ENCODE results near the gene FAM168B. TPM values are rescaled to one million over a fixed set of nuclear protein-coding genes. Genes with fewer than 3 reads are reported as not detected.

The FAM168B gene
- total and polyA plus RNA-seq, 2 of the 13 experiments (the other 11 are each of a cell fraction or from before 2014, with no cell fraction given), result 64.5 to 113 TPM

DNA sequence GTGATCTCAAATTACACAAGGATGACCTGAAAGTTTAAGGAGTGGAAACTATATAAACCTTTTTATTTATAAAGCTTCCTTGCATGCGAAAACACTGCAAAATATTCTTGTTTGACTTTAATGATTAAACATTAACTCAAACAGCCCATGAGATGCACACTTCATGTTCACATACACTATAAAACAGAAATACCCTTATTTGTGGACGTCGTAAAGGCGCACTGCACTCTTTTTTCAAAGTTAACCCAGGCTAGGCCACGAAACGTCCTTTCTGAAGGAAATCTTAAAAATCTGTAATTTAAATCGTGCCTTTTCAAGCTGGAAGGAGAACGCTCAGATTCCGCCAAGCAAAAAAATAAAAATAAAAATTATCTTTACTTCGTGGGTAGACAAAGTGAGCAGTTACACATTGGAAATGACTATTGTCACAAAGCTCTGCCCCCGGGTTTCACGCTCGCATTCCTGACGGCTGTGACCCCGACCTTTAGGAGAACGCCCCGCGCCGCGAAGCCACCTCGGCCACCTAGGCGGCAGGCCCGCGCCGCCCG lies 728 bp downstream of the FAM168B start (continued):
- TF ChIP-seq, protein P1, sequence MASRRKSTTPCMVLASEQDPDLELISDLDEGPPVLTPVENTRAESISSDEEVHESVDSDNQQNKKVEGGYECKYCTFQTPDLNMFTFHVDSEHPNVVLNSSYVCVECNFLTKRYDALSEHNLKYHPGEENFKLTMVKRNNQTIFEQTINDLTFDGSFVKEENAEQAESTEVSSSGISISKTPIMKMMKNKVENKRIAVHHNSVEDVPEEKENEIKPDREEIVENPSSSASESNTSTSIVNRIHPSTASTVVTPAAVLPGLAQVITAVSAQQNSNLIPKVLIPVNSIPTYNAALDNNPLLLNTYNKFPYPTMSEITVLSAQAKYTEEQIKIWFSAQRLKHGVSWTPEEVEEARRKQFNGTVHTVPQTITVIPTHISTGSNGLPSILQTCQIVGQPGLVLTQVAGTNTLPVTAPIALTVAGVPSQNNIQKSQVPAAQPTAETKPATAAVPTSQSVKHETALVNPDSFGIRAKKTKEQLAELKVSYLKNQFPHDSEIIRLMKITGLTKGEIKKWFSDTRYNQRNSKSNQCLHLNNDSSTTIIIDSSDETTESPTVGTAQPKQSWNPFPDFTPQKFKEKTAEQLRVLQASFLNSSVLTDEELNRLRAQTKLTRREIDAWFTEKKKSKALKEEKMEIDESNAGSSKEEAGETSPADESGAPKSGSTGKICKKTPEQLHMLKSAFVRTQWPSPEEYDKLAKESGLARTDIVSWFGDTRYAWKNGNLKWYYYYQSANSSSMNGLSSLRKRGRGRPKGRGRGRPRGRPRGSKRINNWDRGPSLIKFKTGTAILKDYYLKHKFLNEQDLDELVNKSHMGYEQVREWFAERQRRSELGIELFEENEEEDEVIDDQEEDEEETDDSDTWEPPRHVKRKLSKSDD (CRISPR knock-in tag; IDR thresholded peaks at IDR 0.05; ENCODE audit: low read depth), result 0 out of 2 replicates have a peak, but pooled peaks have one; percentile 14
- TF ChIP-seq ZNF564 (CRISPR knock-in tag; IDR thresholded peaks at IDR 0.05), result peak; percentile 4; the same call in 1 of the 2 replicates
- TF ChIP-seq NR2F6 (IDR thresholded peaks at IDR 0.05), result peak; percentile 76
- peak; percentile 82 for TF ChIP-seq NR2F6 (CRISPR knock-in tag; IDR thresholded peaks at IDR 0.05)
- TF ChIP-seq FOXO1 (CRISPR knock-in tag; IDR thresholded peaks at IDR 0.05), result peak; percentile 7; the same call in 1 of the 2 replicates
- peak in 1 of 2 experiments; percentile 55; a peak in 1 of 4 replicates for TF ChIP-seq POLR2A (IDR thresholded peaks at IDR 0.05; ENCODE audit: insufficient read depth in 1 of 2, low read depth in 2 of 2, low read length in 2 of 2)
- peak; percentile 61 for TF ChIP-seq ZEB1 (IDR thresholded peaks at IDR 0.05; ENCODE audit: insufficient replicate concordance, low read depth)
- TF ChIP-seq MIER2 (CRISPR knock-in tag; IDR thresholded peaks at IDR 0.05), result 0 out of 2 replicates have a peak, but pooled peaks have one; percentile 28
- TF ChIP-seq, protein P2, sequence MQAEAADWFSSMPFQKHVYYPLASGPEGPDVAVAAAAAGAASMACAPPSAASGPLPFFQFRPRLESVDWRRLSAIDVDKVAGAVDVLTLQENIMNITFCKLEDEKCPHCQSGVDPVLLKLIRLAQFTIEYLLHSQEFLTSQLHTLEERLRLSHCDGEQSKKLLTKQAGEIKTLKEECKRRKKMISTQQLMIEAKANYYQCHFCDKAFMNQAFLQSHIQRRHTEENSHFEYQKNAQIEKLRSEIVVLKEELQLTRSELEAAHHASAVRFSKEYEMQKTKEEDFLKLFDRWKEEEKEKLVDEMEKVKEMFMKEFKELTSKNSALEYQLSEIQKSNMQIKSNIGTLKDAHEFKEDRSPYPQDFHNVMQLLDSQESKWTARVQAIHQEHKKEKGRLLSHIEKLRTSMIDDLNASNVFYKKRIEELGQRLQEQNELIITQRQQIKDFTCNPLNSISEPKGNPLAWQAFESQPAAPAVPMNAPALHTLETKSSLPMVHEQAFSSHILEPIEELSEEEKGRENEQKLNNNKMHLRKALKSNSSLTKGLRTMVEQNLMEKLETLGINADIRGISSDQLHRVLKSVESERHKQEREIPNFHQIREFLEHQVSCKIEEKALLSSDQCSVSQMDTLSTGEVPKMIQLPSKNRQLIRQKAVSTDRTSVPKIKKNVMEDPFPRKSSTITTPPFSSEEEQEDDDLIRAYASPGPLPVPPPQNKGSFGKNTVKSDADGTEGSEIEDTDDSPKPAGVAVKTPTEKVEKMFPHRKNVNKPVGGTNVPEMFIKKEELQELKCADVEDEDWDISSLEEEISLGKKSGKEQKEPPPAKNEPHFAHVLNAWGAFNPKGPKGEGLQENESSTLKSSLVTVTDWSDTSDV (CRISPR knock-in tag; IDR thresholded peaks at IDR 0.05), result no peak
- no peak for TF ChIP-seq ZNF790 (CRISPR knock-in tag; IDR thresholded peaks at IDR 0.05; ENCODE audit: borderline replicate concordance)
- TF ChIP-seq NCOR1 (IDR thresholded peaks at IDR 0.05; ENCODE audit: borderline replicate concordance, low read length), result 0 out of 2 replicates have a peak, but pooled peaks have one; percentile 28
- 0 out of 2 replicates have a peak, but pooled peaks have one; percentile 10 for TF ChIP-seq ZNF782 (CRISPR knock-in tag; IDR thresholded peaks at IDR 0.05; ENCODE audit: borderline replicate concordance)
- TF ChIP-seq FOXC1 (CRISPR knock-in tag; IDR thresholded peaks at IDR 0.05; ENCODE audit: borderline replicate concordance), result 0 out of 2 replicates have a peak, but pooled peaks have one; percentile 58
- TF ChIP-seq PHB2 (IDR thresholded peaks at IDR 0.05; ENCODE audit: partially characterized antibody), result no peak
- 0 out of 2 replicates have a peak, but pooled peaks have one; percentile 54 for TF ChIP-seq SP140L (CRISPR knock-in tag; IDR thresholded peaks at IDR 0.05; ENCODE audit: borderline replicate concordance)
- 0 out of 2 replicates have a peak, but pooled peaks have one; percentile 31 for TF ChIP-seq HOXA5 (CRISPR knock-in tag; IDR thresholded peaks at IDR 0.05)
- 0 out of 4 replicates have a peak, but pooled peaks of 1 of the 2 experiments have one; percentile 15 for TF ChIP-seq KLF16 (CRISPR knock-in tag; IDR thresholded peaks at IDR 0.05)
- TF ChIP-seq BRCA1 (CRISPR knock-in tag; IDR thresholded peaks at IDR 0.05), result 0 out of 2 replicates have a peak, but pooled peaks have one; percentile 15
- TF ChIP-seq POLR2G (IDR thresholded peaks at IDR 0.05; ENCODE audit: low read depth, low read length), result no peak
- TF ChIP-seq ZNF563 (CRISPR knock-in tag; IDR thresholded peaks at IDR 0.05), result no peak
- TF ChIP-seq LCORL (IDR thresholded peaks at IDR 0.05), result no peak
- peak; percentile 73 for TF ChIP-seq LCORL (CRISPR knock-in tag; IDR thresholded peaks at IDR 0.05)
- TF ChIP-seq SOX6 (IDR thresholded peaks at IDR 0.05), result no peak
- TF ChIP-seq SOX6 (CRISPR knock-in tag; IDR thresholded peaks at IDR 0.05), result peak; percentile 50; the same call in 1 of the 2 replicates
- TF ChIP-seq TCF7 (IDR thresholded peaks at IDR 0.05; ENCODE audit: low read depth), result no peak
- TF ChIP-seq, protein P3, sequence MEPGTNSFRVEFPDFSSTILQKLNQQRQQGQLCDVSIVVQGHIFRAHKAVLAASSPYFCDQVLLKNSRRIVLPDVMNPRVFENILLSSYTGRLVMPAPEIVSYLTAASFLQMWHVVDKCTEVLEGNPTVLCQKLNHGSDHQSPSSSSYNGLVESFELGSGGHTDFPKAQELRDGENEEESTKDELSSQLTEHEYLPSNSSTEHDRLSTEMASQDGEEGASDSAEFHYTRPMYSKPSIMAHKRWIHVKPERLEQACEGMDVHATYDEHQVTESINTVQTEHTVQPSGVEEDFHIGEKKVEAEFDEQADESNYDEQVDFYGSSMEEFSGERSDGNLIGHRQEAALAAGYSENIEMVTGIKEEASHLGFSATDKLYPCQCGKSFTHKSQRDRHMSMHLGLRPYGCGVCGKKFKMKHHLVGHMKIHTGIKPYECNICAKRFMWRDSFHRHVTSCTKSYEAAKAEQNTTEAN (CRISPR knock-in tag; conservative IDR thresholded peaks at IDR 0.05), result peak; percentile 69; the same call in 1 of the 2 replicates

All from HepG2 (cell line).